DND-41 (cell line): ENCODE results near the gene CAPN1.

Source experiments
- CTCF ChIP-seq: IDR thresholded peaks from 2 replicates; pipeline ENCODE4 v1.5.1; 2012; ENCODE audit warnings: borderline replicate concordance, low read length, moderate library complexity, mild to moderate bottlenecking; ENCODE audit not compliant: poor library complexity, severe bottlenecking; ENCODE audit errors: extremely low read depth
- EZH2 ChIP-seq: IDR thresholded peaks from 3 replicates; pipeline ENCODE4 v1.6.1; 2012; ENCODE audit warnings: borderline replicate concordance, low read depth, mild to moderate bottlenecking, moderate library complexity, low read length, inconsistent platforms; ENCODE audit not compliant: severe bottlenecking

GRCh38 chr11:65163684-65164083, 18.0 kb upstream of the CAPN1 start:
- TF ChIP-seq CTCF (no peak), EZH2 (no peak)
